ENCODE data around the gene SLC27A4.

SLC27A4 gene

DNA sequence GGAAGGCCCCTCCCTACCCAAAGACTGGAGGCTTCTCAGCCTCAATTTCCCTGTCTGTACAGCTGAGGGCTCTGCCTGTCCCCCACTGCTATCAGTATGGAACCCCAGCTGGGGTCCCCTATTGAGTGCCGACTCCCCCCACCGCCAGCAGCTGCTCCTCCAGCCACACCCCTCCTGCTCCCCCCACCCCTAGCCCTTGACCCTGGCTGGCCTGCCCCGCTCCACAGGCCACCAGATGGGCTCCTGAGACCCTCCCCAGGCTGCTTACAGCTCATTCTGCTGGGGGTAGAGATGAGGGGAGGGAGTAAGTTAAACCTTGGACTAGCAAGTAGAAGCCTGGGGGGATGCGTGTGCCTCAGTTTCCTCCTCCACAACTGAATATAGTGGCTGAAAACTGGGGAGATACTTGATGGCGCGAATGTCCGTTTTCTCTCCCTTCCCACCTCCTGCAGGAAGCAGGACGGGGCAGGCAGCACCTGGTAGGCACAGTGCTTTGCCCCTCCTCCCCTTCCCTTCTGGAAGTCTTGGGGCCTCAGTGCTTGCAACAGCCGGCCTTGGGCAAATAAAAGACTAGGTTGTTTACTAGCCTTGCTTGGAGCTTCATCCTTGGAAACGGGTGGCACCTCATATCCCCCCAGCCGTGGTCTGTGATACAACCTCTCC, 50.0 kb downstream of the SLC27A4 start:
- no peaks in the 10 kb centered on the region for H3K27me3 ChIP-seq (replicated peaks; ENCODE audit: control insufficient read depth, insufficient read depth, low read length, poor library complexity, severe bottlenecking)
- no peaks in the 10 kb centered on the region for H3K4me1 ChIP-seq (ENCODE audit: control insufficient read depth, insufficient read depth, low read length, poor library complexity, severe bottlenecking)
- H3K4me3 ChIP-seq (ENCODE audit: insufficient read depth, low read depth, low read length, poor library complexity, severe bottlenecking), result no peak overlapping the region
- DNase-seq, result no peak
- no peaks in the 10 kb centered on the region for H3K9me3 ChIP-seq (ENCODE audit: control insufficient read depth, low read length)
- no peak overlapping the region for H3K27ac ChIP-seq (ENCODE audit: insufficient read depth, low read length, poor library complexity, severe bottlenecking)
- peaks cover 56% of the 10 kb centered on the region for H3K36me3 ChIP-seq (ENCODE audit: control insufficient read depth, insufficient read depth, low read length)

DNA sequence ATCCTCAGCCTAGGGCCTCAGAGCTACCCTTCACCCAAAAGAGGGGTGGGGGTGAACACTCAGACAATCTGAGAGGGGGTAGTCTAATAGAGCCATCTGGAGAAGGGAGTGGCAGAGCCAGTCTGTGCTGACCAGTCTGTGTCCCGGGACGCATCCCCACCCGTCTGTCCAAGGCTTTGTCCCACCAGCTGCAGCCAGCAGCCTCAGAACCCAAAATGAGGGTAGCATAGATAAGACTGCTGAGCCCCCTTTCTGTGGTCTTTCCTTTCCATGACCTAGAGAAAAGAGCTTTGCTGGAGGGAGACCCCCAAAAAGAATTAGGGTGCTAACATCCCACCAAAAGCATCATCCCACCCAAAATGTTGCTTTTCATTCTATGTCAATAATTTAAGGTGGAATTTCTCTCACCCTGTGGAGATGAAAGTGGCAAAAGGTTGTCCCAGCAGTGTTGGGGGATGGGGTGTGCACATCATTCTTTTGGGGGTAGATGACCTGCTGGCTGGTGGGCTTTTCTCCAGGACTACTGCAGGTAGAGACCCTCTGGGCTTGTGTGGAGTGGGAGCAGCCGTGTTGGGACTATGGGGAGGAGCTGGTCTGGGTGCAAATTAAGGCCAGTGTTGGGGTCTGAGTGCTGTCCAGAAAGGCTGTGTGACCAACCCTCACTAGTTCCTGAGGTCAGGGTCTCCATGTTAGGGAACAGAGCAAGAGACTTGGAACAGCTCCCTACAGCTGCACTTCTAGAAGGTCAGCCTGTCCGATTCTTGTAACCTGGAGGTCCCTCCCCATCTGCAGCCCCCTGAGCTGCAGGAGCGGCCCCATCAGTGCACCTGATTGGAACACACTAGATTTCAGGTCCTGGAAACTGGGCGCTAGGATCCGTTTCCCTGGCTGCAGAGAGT, 50.7 kb downstream of the SLC27A4 start:
- Histone ChIP-seq H3K4me1 (ENCODE audit: control insufficient read depth, insufficient read depth, low read length, poor library complexity, severe bottlenecking) (no peaks in the 10 kb centered on the region), H3K36me3 (ENCODE audit: control insufficient read depth, insufficient read depth, low read length) (peaks cover 49% of the 10 kb centered on the region), H3K4me3 (ENCODE audit: insufficient read depth, low read depth, low read length, poor library complexity, severe bottlenecking) (no peak overlapping the region), H3K27ac (ENCODE audit: insufficient read depth, low read length, poor library complexity, severe bottlenecking) (no peak overlapping the region), H3K27me3 (replicated peaks; ENCODE audit: control insufficient read depth, insufficient read depth, low read length, poor library complexity, severe bottlenecking) (no peaks in the 10 kb centered on the region), H3K9me3 (ENCODE audit: control insufficient read depth, low read length) (no peaks in the 10 kb centered on the region)
- no peak for DNase-seq

DNA sequence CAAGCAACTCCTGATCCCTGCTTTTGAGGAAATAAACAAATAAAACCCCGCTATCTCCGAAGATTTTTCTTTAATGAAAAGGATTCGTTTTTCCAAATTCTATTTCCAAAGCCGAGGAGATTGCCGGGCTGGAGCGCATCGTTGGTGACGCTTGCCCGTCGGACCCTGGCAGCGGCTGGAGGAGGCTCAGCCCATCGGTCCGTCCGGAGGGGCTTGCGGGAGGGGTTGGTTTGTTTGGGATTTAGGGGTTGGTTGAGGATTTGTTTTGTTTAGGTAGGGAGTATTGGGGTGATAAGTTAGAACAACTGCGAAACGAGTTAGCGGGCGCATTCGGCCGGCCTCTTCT, 51.6 kb downstream of the SLC27A4 start:
- Histone ChIP-seq H3K27ac (ENCODE audit: insufficient read depth, low read length, poor library complexity, severe bottlenecking) (no peak overlapping the region), H3K4me1 (ENCODE audit: control insufficient read depth, insufficient read depth, low read length, poor library complexity, severe bottlenecking) (no peaks in the 10 kb centered on the region), H3K27me3 (replicated peaks; ENCODE audit: control insufficient read depth, insufficient read depth, low read length, poor library complexity, severe bottlenecking) (no peaks in the 10 kb centered on the region), H3K36me3 (ENCODE audit: control insufficient read depth, insufficient read depth, low read length) (peaks cover 40% of the 10 kb centered on the region), H3K4me3 (ENCODE audit: insufficient read depth, low read depth, low read length, poor library complexity, severe bottlenecking) (no peak overlapping the region), H3K9me3 (ENCODE audit: control insufficient read depth, low read length) (no peaks in the 10 kb centered on the region)
- DNase-seq, result no peak

DNA sequence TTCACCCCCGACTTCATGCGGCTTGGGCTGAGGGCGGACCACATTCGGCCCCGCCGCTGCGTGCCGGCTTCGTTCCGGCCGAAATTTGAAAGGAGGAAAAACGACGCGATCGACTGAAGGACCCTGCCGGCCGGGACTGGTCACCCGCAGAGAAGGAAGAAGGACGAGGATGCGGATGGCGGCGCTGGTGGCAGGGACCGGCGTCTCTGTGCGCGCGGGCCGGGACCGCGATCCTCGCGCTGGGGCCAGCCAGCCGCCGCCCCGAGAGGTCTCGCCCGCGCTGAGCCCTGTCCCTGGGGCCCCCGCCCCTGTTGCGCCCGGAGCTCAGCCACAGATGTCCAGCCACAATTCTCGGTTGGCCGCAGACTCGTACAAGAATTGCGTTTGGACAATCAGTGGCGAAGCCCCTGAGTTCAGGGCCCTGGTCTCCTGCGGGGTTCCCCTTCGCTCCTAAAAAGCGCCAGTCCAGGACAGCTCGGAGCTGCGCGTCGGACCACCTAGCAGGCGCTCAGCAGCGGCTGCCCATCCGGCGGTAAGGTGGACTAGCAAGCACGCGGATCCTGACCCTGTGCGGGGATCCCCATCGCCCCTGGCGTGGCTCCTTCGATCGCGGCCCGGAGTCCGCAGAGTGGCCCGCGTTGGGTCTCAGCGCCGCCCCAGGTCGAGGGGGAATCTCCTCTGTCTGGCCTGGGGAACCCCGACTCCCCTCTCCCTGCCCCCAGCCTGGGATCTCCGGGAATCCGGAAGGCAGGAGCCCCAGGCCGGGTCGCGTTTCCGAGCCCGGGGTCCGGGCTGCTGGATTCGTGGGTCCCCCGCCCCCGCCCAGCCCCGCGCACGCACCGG, 52.2 kb downstream of the SLC27A4 start:
- no peaks in the 10 kb centered on the region for H3K27me3 ChIP-seq (replicated peaks; ENCODE audit: control insufficient read depth, insufficient read depth, low read length, poor library complexity, severe bottlenecking)
- H3K9me3 ChIP-seq (ENCODE audit: control insufficient read depth, low read length), result no peaks in the 10 kb centered on the region
- peaks cover 34% of the 10 kb centered on the region for H3K36me3 ChIP-seq (ENCODE audit: control insufficient read depth, insufficient read depth, low read length)
- DNase-seq, result no peak
- H3K4me1 ChIP-seq (ENCODE audit: control insufficient read depth, insufficient read depth, low read length, poor library complexity, severe bottlenecking), result no peaks in the 10 kb centered on the region
- no peak overlapping the region for H3K27ac ChIP-seq (ENCODE audit: insufficient read depth, low read length, poor library complexity, severe bottlenecking)
- H3K4me3 ChIP-seq (ENCODE audit: insufficient read depth, low read depth, low read length, poor library complexity, severe bottlenecking), result no peak overlapping the region

DNA sequence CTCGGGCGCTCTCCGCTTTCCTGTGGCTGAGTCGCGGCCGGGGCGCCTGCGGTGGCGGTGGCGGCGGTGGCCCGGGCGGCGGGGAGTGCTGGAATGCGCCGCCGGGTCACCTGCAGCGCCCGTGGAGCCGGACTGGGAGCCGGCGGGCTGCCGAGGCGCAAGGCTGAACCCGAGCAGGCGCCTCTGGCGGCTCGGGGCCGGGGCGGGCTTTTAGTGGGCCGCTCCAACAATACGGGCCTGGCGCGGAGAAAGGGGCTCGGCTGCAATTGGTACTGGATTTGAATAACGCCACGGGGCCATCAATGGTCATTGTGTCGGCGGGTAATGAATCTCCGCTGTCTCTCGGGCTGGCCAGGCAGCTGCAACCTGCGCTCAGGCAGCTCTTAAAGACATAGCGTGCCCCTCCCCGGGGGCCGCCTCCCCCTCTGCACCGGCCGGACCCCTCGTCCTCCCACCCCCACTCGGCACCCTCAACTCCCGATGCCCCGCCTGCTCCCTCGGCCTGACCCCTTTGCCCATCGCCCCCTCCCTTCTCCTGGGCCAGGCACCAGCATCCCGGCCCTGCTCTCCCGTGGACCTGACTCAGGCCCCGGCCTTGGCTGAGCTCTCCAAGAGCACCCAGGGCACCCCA, 52.9 kb downstream of the SLC27A4 start:
- no peaks in the 10 kb centered on the region for H3K9me3 ChIP-seq (ENCODE audit: control insufficient read depth, low read length)
- no peak overlapping the region for H3K27ac ChIP-seq (ENCODE audit: insufficient read depth, low read length, poor library complexity, severe bottlenecking)
- no peak for DNase-seq
- no peaks in the 10 kb centered on the region for H3K27me3 ChIP-seq (replicated peaks; ENCODE audit: control insufficient read depth, insufficient read depth, low read length, poor library complexity, severe bottlenecking)
- no peak overlapping the region for H3K4me3 ChIP-seq (ENCODE audit: insufficient read depth, low read depth, low read length, poor library complexity, severe bottlenecking)
- H3K36me3 ChIP-seq (ENCODE audit: control insufficient read depth, insufficient read depth, low read length), result peaks cover 27% of the 10 kb centered on the region
- H3K4me1 ChIP-seq (ENCODE audit: control insufficient read depth, insufficient read depth, low read length, poor library complexity, severe bottlenecking), result no peaks in the 10 kb centered on the region

DNA sequence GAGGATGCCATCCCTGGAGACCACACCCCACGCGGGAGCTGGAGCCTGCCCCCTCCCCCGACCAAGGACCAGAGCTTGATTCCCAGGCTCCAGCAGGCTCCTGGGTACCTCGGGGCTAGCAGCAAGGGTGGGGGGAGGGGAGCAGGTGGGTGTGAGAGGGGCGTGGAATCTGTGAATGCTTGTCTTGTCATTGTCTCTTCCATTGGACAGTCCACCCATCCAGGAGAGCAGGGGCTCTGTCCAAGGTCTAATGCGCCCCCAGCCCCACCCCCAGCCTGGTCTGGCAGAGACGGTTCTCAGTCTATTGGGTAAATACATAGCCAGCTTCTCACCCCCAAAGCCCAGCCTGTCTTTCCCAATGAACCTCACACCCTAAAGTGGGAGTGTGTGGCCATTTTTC, 53.6 kb downstream of the SLC27A4 start:
- Histone ChIP-seq H3K4me3 (ENCODE audit: insufficient read depth, low read depth, low read length, poor library complexity, severe bottlenecking) (no peak overlapping the region), H3K4me1 (ENCODE audit: control insufficient read depth, insufficient read depth, low read length, poor library complexity, severe bottlenecking) (no peaks in the 10 kb centered on the region), H3K9me3 (ENCODE audit: control insufficient read depth, low read length) (no peaks in the 10 kb centered on the region), H3K27me3 (replicated peaks; ENCODE audit: control insufficient read depth, insufficient read depth, low read length, poor library complexity, severe bottlenecking) (no peaks in the 10 kb centered on the region), H3K36me3 (ENCODE audit: control insufficient read depth, insufficient read depth, low read length) (peaks cover 20% of the 10 kb centered on the region), H3K27ac (ENCODE audit: insufficient read depth, low read length, poor library complexity, severe bottlenecking) (no peak overlapping the region)
- DNase-seq, result no peak

DNA sequence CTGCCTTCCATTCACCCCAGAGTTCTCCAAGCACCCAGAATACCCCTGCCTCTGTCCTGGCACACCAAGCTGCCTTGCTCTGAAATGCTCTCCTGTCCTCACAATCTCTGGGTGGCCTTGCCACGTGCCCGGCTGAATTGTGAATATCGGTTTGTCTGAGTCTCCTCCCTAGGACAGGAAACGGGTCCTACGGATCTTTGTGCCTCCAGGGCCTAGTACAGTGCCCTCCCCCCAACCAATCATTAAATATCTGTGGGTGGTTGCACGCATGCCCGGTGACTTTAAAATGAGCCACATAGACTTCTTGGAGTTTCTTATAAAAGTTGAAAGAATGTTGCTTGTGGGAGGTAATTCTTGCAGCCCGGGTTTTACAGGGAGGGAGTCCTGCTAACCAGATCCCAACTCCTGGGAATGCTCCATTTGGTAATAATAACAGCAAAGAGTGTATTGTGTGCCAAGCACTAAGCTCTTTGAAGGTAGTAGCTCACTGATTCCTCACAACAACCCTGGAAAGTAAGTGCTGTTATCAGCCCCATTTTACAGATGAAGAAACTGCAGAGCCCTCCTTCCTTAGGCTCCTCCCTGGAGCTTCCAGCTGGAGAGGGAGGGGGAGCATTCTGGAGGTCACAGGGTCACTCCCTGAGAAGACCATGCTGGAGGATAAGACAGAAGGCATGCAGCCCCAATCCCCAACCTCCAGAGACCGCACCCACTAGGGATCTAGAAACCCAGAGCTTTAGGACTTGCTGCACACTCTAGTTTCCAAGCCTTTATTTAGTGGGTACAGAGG, 54.2 kb downstream of the SLC27A4 start:
- DNase-seq, result no peak
- Histone ChIP-seq H3K27ac (ENCODE audit: insufficient read depth, low read length, poor library complexity, severe bottlenecking) (no peak overlapping the region), H3K27me3 (replicated peaks; ENCODE audit: control insufficient read depth, insufficient read depth, low read length, poor library complexity, severe bottlenecking) (no peaks in the 10 kb centered on the region)

DNA sequence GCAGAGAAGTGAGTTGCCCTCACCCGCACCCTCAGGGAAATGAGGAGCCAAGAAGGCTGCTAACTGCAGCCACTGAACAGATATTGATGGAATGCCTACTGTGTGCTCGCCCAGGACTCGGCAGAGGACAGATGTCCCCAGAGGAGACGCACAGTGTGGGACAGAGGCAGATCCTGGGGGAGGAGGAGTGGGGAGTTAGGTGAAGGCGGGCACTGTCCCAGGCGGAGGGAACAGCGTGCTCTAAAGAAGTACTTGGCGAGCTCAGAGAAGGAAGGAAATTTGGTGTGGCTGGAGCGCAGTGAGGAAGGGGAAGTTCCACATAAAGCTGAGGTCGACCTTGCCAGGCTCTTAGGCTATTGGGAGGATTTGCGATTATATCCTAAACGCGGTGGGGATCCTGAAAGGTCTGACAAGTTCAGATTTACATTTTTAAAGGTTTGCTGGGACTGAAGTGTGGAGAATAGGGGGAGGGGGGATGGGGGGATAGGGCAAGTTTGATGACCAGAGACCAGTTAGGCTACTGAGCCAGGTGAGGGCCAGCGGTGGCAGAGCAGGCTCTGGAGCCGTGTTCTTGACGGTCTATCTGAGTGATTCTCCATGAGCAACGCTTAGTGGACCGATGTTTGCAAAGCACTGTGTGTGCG, 56.8 kb downstream of the SLC27A4 start:
- Histone ChIP-seq H3K4me3 (ENCODE audit: insufficient read depth, low read depth, low read length, poor library complexity, severe bottlenecking) (no peak overlapping the region), H3K4me1 (ENCODE audit: control insufficient read depth, insufficient read depth, low read length, poor library complexity, severe bottlenecking) (no peaks in the 10 kb centered on the region), H3K27ac (ENCODE audit: insufficient read depth, low read length, poor library complexity, severe bottlenecking) (no peak overlapping the region), H3K9me3 (ENCODE audit: control insufficient read depth, low read length) (no peaks in the 10 kb centered on the region), H3K27me3 (replicated peaks; ENCODE audit: control insufficient read depth, insufficient read depth, low read length, poor library complexity, severe bottlenecking) (no peaks in the 10 kb centered on the region), H3K36me3 (ENCODE audit: control insufficient read depth, insufficient read depth, low read length) (peaks cover 7% of the 10 kb centered on the region)
- no peak for DNase-seq

More for the DNA sequence above, 54.2 kb downstream of the SLC27A4 start:
- no peaks in the 10 kb centered on the region for H3K9me3 ChIP-seq (ENCODE audit: control insufficient read depth, low read length)
- no peak overlapping the region for H3K4me3 ChIP-seq (ENCODE audit: insufficient read depth, low read depth, low read length, poor library complexity, severe bottlenecking)
- H3K36me3 ChIP-seq (ENCODE audit: control insufficient read depth, insufficient read depth, low read length), result peaks cover 14% of the 10 kb centered on the region
- H3K4me1 ChIP-seq (ENCODE audit: control insufficient read depth, insufficient read depth, low read length, poor library complexity, severe bottlenecking), result no peaks in the 10 kb centered on the region

DNA sequence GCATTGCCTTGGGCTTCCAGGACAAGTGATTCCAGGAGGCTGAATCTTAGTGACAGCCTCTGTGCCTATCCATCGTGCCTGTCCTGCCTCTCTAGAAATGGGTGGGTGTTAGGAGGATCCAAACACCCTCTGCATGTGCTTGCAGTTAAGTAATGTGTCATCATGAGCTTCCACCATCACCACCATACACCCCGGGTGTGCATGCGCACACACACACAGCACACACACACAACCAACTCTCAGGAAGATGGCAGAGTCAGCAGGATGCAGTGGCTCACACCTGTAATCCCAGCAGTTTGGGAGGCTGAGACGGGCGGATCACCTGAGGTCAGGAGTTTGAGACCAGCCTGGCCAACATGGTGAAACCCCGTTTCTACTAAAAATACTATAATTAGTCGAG, 57.5 kb downstream of the SLC27A4 start:
- Histone ChIP-seq H3K27ac (ENCODE audit: insufficient read depth, low read length, poor library complexity, severe bottlenecking) (no peak overlapping the region), H3K4me1 (ENCODE audit: control insufficient read depth, insufficient read depth, low read length, poor library complexity, severe bottlenecking) (no peaks in the 10 kb centered on the region), H3K4me3 (ENCODE audit: insufficient read depth, low read depth, low read length, poor library complexity, severe bottlenecking) (no peak overlapping the region), H3K36me3 (ENCODE audit: control insufficient read depth, insufficient read depth, low read length) (peaks cover 7% of the 10 kb centered on the region), H3K27me3 (replicated peaks; ENCODE audit: control insufficient read depth, insufficient read depth, low read length, poor library complexity, severe bottlenecking) (no peaks in the 10 kb centered on the region), H3K9me3 (ENCODE audit: control insufficient read depth, low read length) (no peaks in the 10 kb centered on the region)
- no peak for DNase-seq

Measured in effector memory CD4-positive, alpha-beta T cell (primary cell).